Measurements from ENCODE around the gene CELA2A. TPM values are rescaled to one million over a fixed set of nuclear protein-coding genes. Genes with fewer than 3 reads are reported as not detected.

CELA2A gene
- total and polyA plus RNA-seq, 9 of the 15 experiments (the other 6 are each of a cell fraction or from before 2014, with no cell fraction given), result 0.62 TPM; not detected in 8

DNA sequence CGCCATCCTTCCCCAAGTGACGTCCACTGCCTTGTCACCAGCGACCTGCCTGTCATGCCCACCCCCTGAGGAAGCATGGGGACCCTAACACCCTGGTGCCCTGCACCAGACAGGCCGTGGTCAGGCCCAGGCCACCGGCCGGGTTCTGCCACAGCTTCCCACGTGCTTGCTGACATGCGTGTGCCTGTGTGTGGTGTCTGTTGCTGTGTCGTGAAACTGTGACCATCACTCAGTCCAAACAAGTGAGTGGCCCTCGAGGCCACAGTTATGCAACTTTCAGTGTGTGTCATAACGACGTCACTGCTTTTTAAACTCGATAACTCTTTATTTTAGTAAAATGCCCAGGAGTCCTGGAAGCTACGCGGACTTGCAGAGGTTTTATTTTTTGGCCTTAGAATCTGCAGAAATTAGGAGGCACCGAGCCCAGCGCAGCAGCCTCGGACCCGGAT, 26.8 kb upstream of the CELA2A start (continued):
- TF ChIP-seq, protein P1, sequence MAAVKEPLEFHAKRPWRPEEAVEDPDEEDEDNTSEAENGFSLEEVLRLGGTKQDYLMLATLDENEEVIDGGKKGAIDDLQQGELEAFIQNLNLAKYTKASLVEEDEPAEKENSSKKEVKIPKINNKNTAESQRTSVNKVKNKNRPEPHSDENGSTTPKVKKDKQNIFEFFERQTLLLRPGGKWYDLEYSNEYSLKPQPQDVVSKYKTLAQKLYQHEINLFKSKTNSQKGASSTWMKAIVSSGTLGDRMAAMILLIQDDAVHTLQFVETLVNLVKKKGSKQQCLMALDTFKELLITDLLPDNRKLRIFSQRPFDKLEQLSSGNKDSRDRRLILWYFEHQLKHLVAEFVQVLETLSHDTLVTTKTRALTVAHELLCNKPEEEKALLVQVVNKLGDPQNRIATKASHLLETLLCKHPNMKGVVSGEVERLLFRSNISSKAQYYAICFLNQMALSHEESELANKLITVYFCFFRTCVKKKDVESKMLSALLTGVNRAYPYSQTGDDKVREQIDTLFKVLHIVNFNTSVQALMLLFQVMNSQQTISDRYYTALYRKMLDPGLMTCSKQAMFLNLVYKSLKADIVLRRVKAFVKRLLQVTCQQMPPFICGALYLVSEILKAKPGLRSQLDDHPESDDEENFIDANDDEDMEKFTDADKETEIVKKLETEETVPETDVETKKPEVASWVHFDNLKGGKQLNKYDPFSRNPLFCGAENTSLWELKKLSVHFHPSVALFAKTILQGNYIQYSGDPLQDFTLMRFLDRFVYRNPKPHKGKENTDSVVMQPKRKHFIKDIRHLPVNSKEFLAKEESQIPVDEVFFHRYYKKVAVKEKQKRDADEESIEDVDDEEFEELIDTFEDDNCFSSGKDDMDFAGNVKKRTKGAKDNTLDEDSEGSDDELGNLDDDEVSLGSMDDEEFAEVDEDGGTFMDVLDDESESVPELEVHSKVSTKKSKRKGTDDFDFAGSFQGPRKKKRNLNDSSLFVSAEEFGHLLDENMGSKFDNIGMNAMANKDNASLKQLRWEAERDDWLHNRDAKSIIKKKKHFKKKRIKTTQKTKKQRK (IDR thresholded peaks at IDR 0.05; ENCODE audit: borderline replicate concordance, low read depth, low read length), result no peak
- TF ChIP-seq ZNF77 (CRISPR knock-in tag; IDR thresholded peaks at IDR 0.05) (no peak), SRSF7 (optimal IDR thresholded peaks at IDR 0.05; ENCODE audit: low read depth, low read length) (no peak), KHSRP (IDR thresholded peaks at IDR 0.05) (no peak), ZNF184 (CRISPR knock-in tag; IDR thresholded peaks at IDR 0.05) (no peak), HNRNPH1 (optimal IDR thresholded peaks at IDR 0.05; ENCODE audit: low read depth, low read length) (no peak), MBD2 (IDR thresholded peaks at IDR 0.05; ENCODE audit: borderline replicate concordance, low read depth) (no peak), NFE2L1 (tag; IDR thresholded peaks at IDR 0.05; ENCODE audit: borderline replicate concordance, low read depth) (no peak), MTA1 (IDR thresholded peaks at IDR 0.05; ENCODE audit: borderline replicate concordance) (no peak), CEBPG (CRISPR knock-in tag; IDR thresholded peaks at IDR 0.05) (peak; percentile 60), CEBPG (tag; conservative IDR thresholded peaks at IDR 0.05 in 1 of 2, IDR thresholded peaks at IDR 0.05 in 1 of 2) (peak; percentile 48 to 69; a peak in 2 of 4 replicates)
- TF ChIP-seq, protein P2, sequence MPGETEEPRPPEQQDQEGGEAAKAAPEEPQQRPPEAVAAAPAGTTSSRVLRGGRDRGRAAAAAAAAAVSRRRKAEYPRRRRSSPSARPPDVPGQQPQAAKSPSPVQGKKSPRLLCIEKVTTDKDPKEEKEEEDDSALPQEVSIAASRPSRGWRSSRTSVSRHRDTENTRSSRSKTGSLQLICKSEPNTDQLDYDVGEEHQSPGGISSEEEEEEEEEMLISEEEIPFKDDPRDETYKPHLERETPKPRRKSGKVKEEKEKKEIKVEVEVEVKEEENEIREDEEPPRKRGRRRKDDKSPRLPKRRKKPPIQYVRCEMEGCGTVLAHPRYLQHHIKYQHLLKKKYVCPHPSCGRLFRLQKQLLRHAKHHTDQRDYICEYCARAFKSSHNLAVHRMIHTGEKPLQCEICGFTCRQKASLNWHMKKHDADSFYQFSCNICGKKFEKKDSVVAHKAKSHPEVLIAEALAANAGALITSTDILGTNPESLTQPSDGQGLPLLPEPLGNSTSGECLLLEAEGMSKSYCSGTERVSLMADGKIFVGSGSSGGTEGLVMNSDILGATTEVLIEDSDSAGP (CRISPR knock-in tag; IDR thresholded peaks at IDR 0.05), result no peak
- TF ChIP-seq, protein P3, sequence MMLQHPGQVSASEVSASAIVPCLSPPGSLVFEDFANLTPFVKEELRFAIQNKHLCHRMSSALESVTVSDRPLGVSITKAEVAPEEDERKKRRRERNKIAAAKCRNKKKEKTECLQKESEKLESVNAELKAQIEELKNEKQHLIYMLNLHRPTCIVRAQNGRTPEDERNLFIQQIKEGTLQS (IDR thresholded peaks at IDR 0.05), result peak; percentile 79
- TF ChIP-seq, protein P3 (CRISPR knock-in tag; conservative IDR thresholded peaks at IDR 0.05), result no peak
- TF ChIP-seq, protein P4, sequence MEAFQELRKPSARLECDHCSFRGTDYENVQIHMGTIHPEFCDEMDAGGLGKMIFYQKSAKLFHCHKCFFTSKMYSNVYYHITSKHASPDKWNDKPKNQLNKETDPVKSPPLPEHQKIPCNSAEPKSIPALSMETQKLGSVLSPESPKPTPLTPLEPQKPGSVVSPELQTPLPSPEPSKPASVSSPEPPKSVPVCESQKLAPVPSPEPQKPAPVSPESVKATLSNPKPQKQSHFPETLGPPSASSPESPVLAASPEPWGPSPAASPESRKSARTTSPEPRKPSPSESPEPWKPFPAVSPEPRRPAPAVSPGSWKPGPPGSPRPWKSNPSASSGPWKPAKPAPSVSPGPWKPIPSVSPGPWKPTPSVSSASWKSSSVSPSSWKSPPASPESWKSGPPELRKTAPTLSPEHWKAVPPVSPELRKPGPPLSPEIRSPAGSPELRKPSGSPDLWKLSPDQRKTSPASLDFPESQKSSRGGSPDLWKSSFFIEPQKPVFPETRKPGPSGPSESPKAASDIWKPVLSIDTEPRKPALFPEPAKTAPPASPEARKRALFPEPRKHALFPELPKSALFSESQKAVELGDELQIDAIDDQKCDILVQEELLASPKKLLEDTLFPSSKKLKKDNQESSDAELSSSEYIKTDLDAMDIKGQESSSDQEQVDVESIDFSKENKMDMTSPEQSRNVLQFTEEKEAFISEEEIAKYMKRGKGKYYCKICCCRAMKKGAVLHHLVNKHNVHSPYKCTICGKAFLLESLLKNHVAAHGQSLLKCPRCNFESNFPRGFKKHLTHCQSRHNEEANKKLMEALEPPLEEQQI (IDR thresholded peaks at IDR 0.05), result no peak

Measured in K562 (cell line).